ENCODE measurements around the gene ETV3L.

- TF ChIP-seq CTCF (IDR thresholded peaks at IDR 0.05) (no peak), POLR2A (IDR thresholded peaks at IDR 0.05) (no peak)
These were observed 4.5 kb downstream of the ETV3L start for GRCh38 chr1:157095091-157095490.
